ENCODE measurements around the gene CDC42EP2.

CDC42EP2 gene

GRCh38 chr11:65298131-65298535, 16.5 kb upstream of the CDC42EP2 start:
- DNase-seq (ENCODE audit: low read depth) = no peak

GRCh38 chr11:65298655-65299179, 15.9 kb upstream of the CDC42EP2 start:
- no peak for DNase-seq (ENCODE audit: low read depth)

- no peak for DNase-seq (ENCODE audit: low read depth)
Measured at GRCh38 chr11:65300621-65301275, 13.9 kb upstream of the CDC42EP2 start.

GRCh38 chr11:65301491-65302329, 13.0 kb upstream of the CDC42EP2 start:
- DNase-seq (ENCODE audit: low read depth) = no peak

- DNase-seq (ENCODE audit: low read depth) = no peak
Measured at GRCh38 chr11:65303555-65303954, 11.1 kb upstream of the CDC42EP2 start.

- no peak for DNase-seq (ENCODE audit: low read depth)
Measured at GRCh38 chr11:65304110-65304509, 10.6 kb upstream of the CDC42EP2 start.

- DNase-seq (ENCODE audit: low read depth) = no peak
Measured at GRCh38 chr11:65304613-65305012, 10.1 kb upstream of the CDC42EP2 start.

- DNase-seq (ENCODE audit: low read depth) = no peak
Measured at GRCh38 chr11:65305501-65306268, 9.0 kb upstream of the CDC42EP2 start.

- DNase-seq (ENCODE audit: low read depth) = no peak
Measured at GRCh38 chr11:65307298-65308229, 7.1 kb upstream of the CDC42EP2 start.

GRCh38 chr11:65308281-65308891, 6.3 kb upstream of the CDC42EP2 start:
- DNase-seq (ENCODE audit: low read depth) = no peak

- DNase-seq (ENCODE audit: low read depth) = no peak
Measured at GRCh38 chr11:65309006-65309405, 5.7 kb upstream of the CDC42EP2 start.

- no peak for DNase-seq (ENCODE audit: low read depth)
Measured at GRCh38 chr11:65310215-65310614, 4.5 kb upstream of the CDC42EP2 start.

GRCh38 chr11:65310736-65311135, 3.9 kb upstream of the CDC42EP2 start:
- no peak for DNase-seq (ENCODE audit: low read depth)

GRCh38 chr11:65311170-65311678, 3.4 kb upstream of the CDC42EP2 start:
- no peak for DNase-seq (ENCODE audit: low read depth)

GRCh38 chr11:65315204-65315865, 669 bp downstream of the CDC42EP2 start:
- peak; percentile 73 for DNase-seq (ENCODE audit: low read depth)

GRCh38 chr11:65315866-65316226, 1.2 kb downstream of the CDC42EP2 start:
- no peak for DNase-seq (ENCODE audit: low read depth)

GRCh38 chr11:65316227-65317024, 1.8 kb downstream of the CDC42EP2 start:
- DNase-seq (ENCODE audit: low read depth) = no peak

- DNase-seq (ENCODE audit: low read depth) = no peak
Measured at GRCh38 chr11:65317025-65317786, 2.5 kb downstream of the CDC42EP2 start.

Data from activated T-cell treated with anti-CD3 and anti-CD28 coated beads for 24 hours (primary cell).